Hepatocyte (in vitro differentiated cells): Measurements from ENCODE around the gene CDC123. TPM values are rescaled to one million over a fixed set of nuclear protein-coding genes. Genes with fewer than 3 reads are reported as not detected.

Experiments
- DNase-seq: peaks from one replicate; pipeline ENCODE4 v3.0.0-alpha.2; 2016; ENCODE audit warnings: low spot score
- H2AFZ ChIP-seq: fragments of 200-600 bp; sonication (generic); 2 replicates; pipeline ENCODE4 v1.6.0; 2016; ENCODE audit warnings: antibody characterized with exemption, mild to moderate bottlenecking
- H3K27ac ChIP-seq: fragments of 200-600 bp; sonication (generic); 2 replicates; pipeline ENCODE4 v1.5.1; 2016; ENCODE audit warnings: mild to moderate bottlenecking
- H3K27me3 ChIP-seq: fragments of 200-600 bp; sonication (generic); 2 replicates; pipeline ENCODE4 v1.6.1; 2016
- H3K36me3 ChIP-seq: fragments of 200-600 bp; sonication (generic); replicated peaks from 2 replicates; pipeline ENCODE4 v1.5.1; 2016; ENCODE audit warnings: low read depth; ENCODE audit not compliant: insufficient read depth
- H3K4me1 ChIP-seq: fragments of 200-600 bp; sonication (generic); 2 replicates; pipeline ENCODE4 v1.5.1; 2016; ENCODE audit warnings: mild to moderate bottlenecking, moderate library complexity; ENCODE audit not compliant: insufficient read depth
- H3K4me2 ChIP-seq: fragments of 200-600 bp; sonication (generic); 2 replicates; pipeline ENCODE4 v1.6.0; 2016
- H3K4me3 ChIP-seq: fragments of 200-600 bp; sonication (generic); 2 replicates; pipeline ENCODE4 v1.5.1; 2016; ENCODE audit warnings: mild to moderate bottlenecking
- H3K79me2 ChIP-seq: fragments of 200-600 bp; sonication (generic); 2 replicates; pipeline ENCODE4 v1.6.0; 2017; ENCODE audit warnings: mild to moderate bottlenecking
- H3K9me2 ChIP-seq: fragments of 200-600 bp; sonication (generic); replicated peaks from 2 replicates; pipeline ENCODE4 v1.6.0; 2017; ENCODE audit warnings: mild to moderate bottlenecking; ENCODE audit not compliant: insufficient read depth
- H3K9me3 ChIP-seq: fragments of 200-600 bp; sonication (generic); 2 replicates; pipeline ENCODE4 v1.5.1; 2016; ENCODE audit warnings: low read depth, mild to moderate bottlenecking
- H4K20me1 ChIP-seq: fragments of 200-600 bp; sonication (generic); 2 replicates; pipeline ENCODE4 v1.6.0; 2016; ENCODE audit warnings: mild to moderate bottlenecking; ENCODE audit not compliant: insufficient read depth, poor library complexity, severe bottlenecking
- CTCF ChIP-seq: fragments of 200-600 bp; sonication (generic); IDR thresholded peaks from 2 replicates; pipeline ENCODE4 v1.5.1; 2016; ENCODE audit warnings: antibody characterized with exemption, mild to moderate bottlenecking; ENCODE audit not compliant: poor library complexity
- EZH2 ChIP-seq: fragments of 200-600 bp; sonication (generic); IDR thresholded peaks from 2 replicates; pipeline ENCODE4 v1.6.1; 2016; ENCODE audit warnings: antibody characterized with exemption, mild to moderate bottlenecking, borderline replicate concordance
- EZH2phosphoT487 ChIP-seq: fragments of 200-600 bp; sonication (generic); IDR thresholded peaks from one replicate; pipeline ENCODE4 v1.6.1; 2018; ENCODE audit warnings: antibody characterized with exemption, mild to moderate bottlenecking, low read depth, moderate library complexity; ENCODE audit not compliant: unreplicated experiment, severe bottlenecking
- WGBS: methylation state at CpG from one replicate; pipeline ENCODE4 v1.1.6; 2016; ENCODE audit warnings: low lambda C conversion rate; ENCODE audit errors: missing lambda C conversion rate; 5-methylcytosine and 5-hydroxymethylcytosine counted together
- polyA plus RNA-seq: library from polyadenylated mRNA; unstranded; fragments of >200 nt; fragmentation: Nextera tagmentation; extraction: Ambion mirVana; gene quantifications from 2 replicates; pipeline ENCODE4 v1.2.1, GENCODE V29; 2016
- total RNA-seq: library from RNA; depleted of rRNA; stranded (reverse); fragments of >200 nt; gene quantifications from 2 replicates; pipeline ENCODE4 v1.2.3, GENCODE V29; 2014

Gene CDC123
- total and polyA plus RNA-seq, 2 experiments from 2014 or later, result 92.3 to 104 TPM

- H3K9me3 ChIP-seq, result no peaks in the 10 kb centered on the region
- 98% methylated on average over 9 of the region's 9 CpGs for WGBS
- H3K4me2 ChIP-seq, result no peak overlapping the region
- no peaks in the 10 kb centered on the region for H3K4me1 ChIP-seq
- H2AFZ ChIP-seq, result no peak overlapping the region
- TF ChIP-seq EZH2 (no peak), EZH2phosphoT487 (no peak)
- DNase-seq, result no peak
- H3K79me2 ChIP-seq, result no peaks in the 10 kb centered on the region
- no peaks in the 10 kb centered on the region for H3K27me3 ChIP-seq
- no peaks in the 10 kb centered on the region for H3K9me2 ChIP-seq
- no peak overlapping the region for H3K27ac ChIP-seq
- H3K4me3 ChIP-seq, result no peak overlapping the region
- no peaks in the 10 kb centered on the region for H4K20me1 ChIP-seq
- H3K36me3 ChIP-seq, result no peaks in the 10 kb centered on the region
Observed at GRCh38 chr10:12177642-12178041, 18.3 kb upstream of the CDC123 start.

GRCh38 chr10:12179606-12180170 lies 16.3 kb upstream of the CDC123 start:
- WGBS, result 98% methylated on average over 4 of the region's 4 CpGs
- Histone ChIP-seq H3K4me1 (no peaks in the 10 kb centered on the region), H4K20me1 (no peaks in the 10 kb centered on the region), H3K27me3 (no peaks in the 10 kb centered on the region), H3K4me3 (no peak overlapping the region), H3K79me2 (no peaks in the 10 kb centered on the region), H3K36me3 (no peaks in the 10 kb centered on the region), H3K9me3 (no peaks in the 10 kb centered on the region), H3K9me2 (no peaks in the 10 kb centered on the region), H2AFZ (no peak overlapping the region), H3K27ac (no peak overlapping the region), H3K4me2 (no peak overlapping the region)
- DNase-seq, result no peak
- no peak for TF ChIP-seq EZH2phosphoT487
- TF ChIP-seq CTCF, result no peak
- TF ChIP-seq EZH2, result no peak

GRCh38 chr10:12180221-12180974 lies 15.6 kb upstream of the CDC123 start:
- DNase-seq, result peak; percentile 5
- Histone ChIP-seq H3K4me3 (no peak overlapping the region), H3K27ac (no peak overlapping the region), H3K4me1 (no peaks in the 10 kb centered on the region), H3K9me3 (no peaks in the 10 kb centered on the region), H3K36me3 (no peaks in the 10 kb centered on the region), H2AFZ (no peak overlapping the region), H3K27me3 (no peaks in the 10 kb centered on the region), H3K4me2 (no peak overlapping the region), H4K20me1 (no peaks in the 10 kb centered on the region), H3K79me2 (no peaks in the 10 kb centered on the region), H3K9me2 (no peaks in the 10 kb centered on the region)
- TF ChIP-seq EZH2phosphoT487 (no peak), CTCF (no peak), EZH2 (no peak)
- 64% methylated on average over 9 of the region's 9 CpGs for WGBS

- Histone ChIP-seq H3K36me3 (no peaks in the 10 kb centered on the region), H3K9me3 (no peaks in the 10 kb centered on the region), H2AFZ (no peak overlapping the region), H3K27ac (no peak overlapping the region), H3K4me2 (no peak overlapping the region), H3K9me2 (no peaks in the 10 kb centered on the region), H3K4me1 (no peaks in the 10 kb centered on the region), H3K27me3 (no peaks in the 10 kb centered on the region), H3K79me2 (no peaks in the 10 kb centered on the region), H4K20me1 (no peaks in the 10 kb centered on the region), H3K4me3 (no peak overlapping the region)
- no peak for DNase-seq
- 94% methylated on average over 13 of the region's 13 CpGs for WGBS
- no peak for TF ChIP-seq EZH2phosphoT487
- no peak for TF ChIP-seq EZH2
- no peak for TF ChIP-seq CTCF
Observed at GRCh38 chr10:12181065-12181775, 14.8 kb upstream of the CDC123 start.
